Mesenteric fat pad (tissue), 1 donor: ENCODE measurements around the gene SLC22A24. TPM values are rescaled to one million over a fixed set of nuclear protein-coding genes. Genes with fewer than 3 reads are reported as not detected.
"Not testable (repeated sequence)": the region's sequence is repeated elsewhere in the genome, so short reads cannot be mapped to it uniquely, and the experiment has no call there.

Experiments used
- DNase-seq: peaks from one replicate; pipeline ENCODE4 v3.0.0-alpha.2; 2020; ENCODE audit warnings: low spot score
- long read RNA-seq: library from polyadenylated mRNA; unstranded; transcript quantifications from one replicate; pipeline ENCODE4 v2.0.0, GENCODE V29; 2020
- total RNA-seq: library from RNA; stranded (reverse); fragmentation: NEBNext Ultra II Directional; extraction: Animal tissue kit (Norgen Biotek cat#: 25700); gene quantifications from one replicate; pipeline ENCODE4 v1.2.1, GENCODE V29; 2021
- donor health status: DM: yes; HTN: yes; CAD: no.

SLC22A24 gene
- not detected for total RNA-seq
- long read RNA-seq = 0 reads

DNA sequence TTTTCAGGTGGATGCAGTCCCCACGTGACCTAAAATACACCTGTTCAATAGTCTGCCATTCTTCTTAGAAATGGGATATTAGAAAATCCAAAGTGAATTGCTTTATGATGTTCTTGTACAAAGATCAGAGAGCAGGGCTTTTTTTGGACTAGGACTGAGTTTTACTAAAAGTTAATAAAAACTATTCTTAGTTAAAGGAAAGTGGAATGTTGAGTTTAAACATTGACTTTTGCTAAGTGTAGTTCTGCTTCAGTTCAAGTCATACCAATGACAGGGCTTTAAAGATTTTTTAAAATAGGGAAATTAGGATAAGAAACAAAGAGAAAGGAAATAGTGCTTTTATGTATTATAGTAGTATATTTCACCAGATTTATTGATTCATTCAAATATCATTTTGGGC lies at the start of gene SLC22A24:
TSS of gene SLC22A24 (minus strand) at position 101 of the 400 bp plus-strand sequence. CDS start 442 bp downstream, outside the sequence.
- DNase-seq = no peak

GRCh38 chr11:63180536-63180935 lies 36.5 kb upstream of the SLC22A24 start:
- no peak for DNase-seq

DNA sequence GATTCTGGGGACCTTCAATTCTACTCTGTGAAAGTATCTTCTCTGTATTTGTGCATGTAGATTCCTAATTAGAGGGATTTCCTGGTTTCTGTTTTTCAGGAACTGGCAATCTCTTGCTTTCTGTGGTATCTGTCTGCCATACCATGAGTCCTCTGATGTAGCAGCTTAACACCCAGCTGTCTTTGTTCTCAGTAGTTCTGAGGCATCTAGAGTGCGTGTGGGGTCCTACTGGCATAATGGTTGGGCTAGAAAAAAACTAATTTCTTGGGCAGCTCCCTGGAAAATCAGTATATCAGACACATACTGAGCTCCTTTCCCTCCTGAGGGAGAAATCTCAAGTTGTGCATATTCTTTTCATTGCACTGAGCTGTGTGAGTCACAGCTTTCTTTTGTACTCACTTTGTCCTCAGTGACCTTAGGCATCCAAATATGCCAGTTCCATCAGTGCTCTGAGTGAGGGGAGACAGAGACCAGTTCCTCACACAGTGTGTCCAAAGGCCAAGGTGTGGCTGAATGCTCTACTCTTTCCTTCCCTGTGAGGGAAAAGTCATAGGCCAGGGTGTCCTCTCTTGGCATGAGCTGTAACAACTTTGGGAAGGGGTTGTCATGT lies 35.5 kb upstream of the SLC22A24 start:
- no peak for DNase-seq

- no peak for DNase-seq
These were observed 33.9 kb upstream of the SLC22A24 start for GRCh38 chr11:63177872-63178271.

GRCh38 chr11:63165706-63166310 lies 21.8 kb upstream of the SLC22A24 start:
- no peak for DNase-seq

DNA sequence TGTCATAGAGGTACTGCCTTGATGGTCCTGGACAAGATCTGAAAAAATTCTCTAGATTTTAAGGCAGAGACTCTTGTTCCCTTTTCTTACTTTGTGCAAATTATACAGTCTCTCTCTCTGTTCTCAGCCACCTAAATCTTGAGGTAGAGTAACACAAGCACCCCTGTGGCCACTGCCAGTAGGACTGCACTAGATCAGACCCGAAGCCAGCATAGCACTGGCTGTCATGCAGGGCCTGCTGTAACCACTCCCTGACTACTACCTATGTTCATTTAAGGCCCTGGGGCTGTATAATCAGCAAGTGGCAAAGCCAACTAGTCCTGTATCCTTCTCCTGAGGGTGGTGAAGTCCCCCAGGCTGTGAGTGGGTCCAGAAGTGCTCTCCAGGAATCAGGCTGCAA lies 11.8 kb upstream of the SLC22A24 start:
- no peak for DNase-seq

DNA sequence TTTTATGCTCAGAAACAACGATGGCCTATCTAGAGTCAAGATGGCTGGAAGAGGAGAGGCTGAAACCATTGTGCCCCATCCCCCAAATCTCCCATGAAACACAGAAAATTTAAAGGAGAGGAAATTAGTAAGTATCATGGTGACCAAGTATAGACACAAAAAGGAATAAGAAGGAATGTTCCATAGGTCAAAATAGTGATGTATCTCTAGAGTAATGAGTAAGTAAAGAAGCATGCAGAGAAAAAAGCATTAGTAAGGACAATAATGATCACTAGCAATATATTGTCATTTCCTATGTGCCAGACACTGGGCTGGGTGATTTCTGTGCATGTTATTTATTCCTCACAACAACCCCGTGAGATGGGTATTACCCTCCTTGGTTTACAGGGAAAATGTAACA lies 2.6 kb upstream of the SLC22A24 start:
- DNase-seq = no peak

DNA sequence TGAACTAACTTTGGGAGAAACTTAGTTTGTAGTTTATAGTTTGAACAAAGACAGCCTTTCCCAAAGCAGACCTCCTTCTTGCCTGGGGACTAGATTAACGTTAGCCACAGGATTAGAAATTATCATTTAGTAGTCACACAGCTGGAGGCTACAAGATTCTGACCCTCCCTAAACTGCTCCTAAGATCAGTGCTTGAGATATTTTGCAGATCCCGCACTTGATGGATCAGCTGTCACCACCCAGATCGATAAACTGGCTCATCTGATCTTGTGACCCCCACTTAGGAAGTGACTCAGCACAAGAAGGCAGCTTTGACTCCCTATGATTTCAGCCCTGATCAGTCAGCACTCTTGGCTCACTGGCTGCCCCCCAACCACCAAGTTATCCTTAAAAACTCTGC lies 1.6 kb downstream of the SLC22A24 start:
- no peak for DNase-seq

- no peak for DNase-seq
These were observed 10.8 kb downstream of the SLC22A24 start for GRCh38 chr11:63132985-63133775.

- DNase-seq = no peak
These were observed 44.5 kb downstream of the SLC22A24 start for GRCh38 chr11:63099555-63099954.

- no peak for DNase-seq
These were observed 63.3 kb downstream of the SLC22A24 start for GRCh38 chr11:63080682-63081081.

- DNase-seq = not testable (repeated sequence)
These were observed 97.8 kb downstream of the SLC22A24 start for GRCh38 chr11:63046203-63046602.

DNA sequence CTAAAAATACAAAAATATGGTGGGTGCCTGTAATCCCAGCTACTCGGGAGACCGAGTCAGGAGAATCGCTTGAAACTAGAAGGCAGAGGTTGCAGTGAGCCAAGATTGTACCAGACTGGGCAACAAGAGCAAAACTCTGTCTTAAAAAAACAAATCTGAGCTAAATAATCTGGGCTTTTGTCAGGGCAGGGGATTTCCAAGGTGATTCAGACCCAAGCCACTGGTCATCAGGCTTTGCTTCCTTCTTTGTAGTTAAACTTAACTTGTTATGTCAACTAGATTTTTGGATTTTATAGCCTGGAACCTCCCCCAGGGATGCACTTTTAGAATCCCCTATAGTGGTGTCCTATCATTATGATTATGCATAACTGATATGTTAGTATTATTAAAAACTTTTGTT lies 101.4 kb downstream of the SLC22A24 start:
- no peak for DNase-seq

DNA sequence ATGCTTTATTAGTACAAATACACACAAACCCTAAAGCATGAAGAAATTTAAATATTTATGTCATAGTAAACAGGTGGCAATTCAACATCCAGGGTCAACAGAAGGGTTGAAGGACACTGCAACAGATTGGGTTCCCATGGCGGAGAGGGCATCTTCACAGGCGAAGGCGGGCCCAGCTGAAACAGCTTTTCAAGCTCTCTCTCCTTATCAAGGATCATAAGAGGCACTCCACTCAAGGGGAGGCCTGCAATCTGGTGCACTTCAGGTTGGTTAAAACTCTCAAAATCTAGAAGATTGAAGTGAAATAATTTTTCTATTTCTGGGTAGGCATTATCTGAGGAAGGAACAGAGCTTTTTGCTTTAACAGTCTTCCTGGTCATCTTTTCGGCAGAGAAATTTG lies 111.6 kb downstream of the SLC22A24 start:
- DNase-seq = no peak

Other genes starting within 250 kb of the SLC22A24 start
- not detected for gene CHRM1, start 222.9 kb downstream of the SLC22A24 start, total RNA-seq
- gene SLC22A6, start 159.3 kb downstream of the SLC22A24 start, total RNA-seq = not detected
- not detected for gene SLC22A8, start 128.4 kb downstream of the SLC22A24 start, total RNA-seq
- gene SLC22A25, start 99.4 kb upstream of the SLC22A24 start, total RNA-seq = not detected
- not detected for gene SLC22A9, start 225.6 kb upstream of the SLC22A24 start, total RNA-seq